ENCODE data around the gene CD86.

Gene CD86

DNA sequence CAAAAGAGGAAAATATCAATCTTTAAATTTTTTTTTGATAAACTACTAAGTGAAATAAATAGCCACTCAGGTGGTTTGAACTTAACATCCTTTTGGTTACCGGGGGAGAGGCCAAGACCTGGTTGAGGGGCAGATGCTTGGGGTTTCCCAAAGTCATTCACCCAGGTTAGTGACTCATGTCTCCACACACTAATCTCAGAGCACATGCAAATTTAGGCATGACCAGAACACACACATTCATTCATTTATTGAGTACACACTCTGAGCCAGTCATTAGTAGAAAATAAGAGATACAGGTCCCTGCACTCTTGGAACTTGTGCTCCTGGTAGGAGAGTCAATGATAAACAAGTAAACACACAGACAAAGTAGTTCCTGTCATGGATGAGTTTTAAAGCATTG, 40.4 kb upstream of the CD86 start:
- TF ChIP-seq, protein P1, sequence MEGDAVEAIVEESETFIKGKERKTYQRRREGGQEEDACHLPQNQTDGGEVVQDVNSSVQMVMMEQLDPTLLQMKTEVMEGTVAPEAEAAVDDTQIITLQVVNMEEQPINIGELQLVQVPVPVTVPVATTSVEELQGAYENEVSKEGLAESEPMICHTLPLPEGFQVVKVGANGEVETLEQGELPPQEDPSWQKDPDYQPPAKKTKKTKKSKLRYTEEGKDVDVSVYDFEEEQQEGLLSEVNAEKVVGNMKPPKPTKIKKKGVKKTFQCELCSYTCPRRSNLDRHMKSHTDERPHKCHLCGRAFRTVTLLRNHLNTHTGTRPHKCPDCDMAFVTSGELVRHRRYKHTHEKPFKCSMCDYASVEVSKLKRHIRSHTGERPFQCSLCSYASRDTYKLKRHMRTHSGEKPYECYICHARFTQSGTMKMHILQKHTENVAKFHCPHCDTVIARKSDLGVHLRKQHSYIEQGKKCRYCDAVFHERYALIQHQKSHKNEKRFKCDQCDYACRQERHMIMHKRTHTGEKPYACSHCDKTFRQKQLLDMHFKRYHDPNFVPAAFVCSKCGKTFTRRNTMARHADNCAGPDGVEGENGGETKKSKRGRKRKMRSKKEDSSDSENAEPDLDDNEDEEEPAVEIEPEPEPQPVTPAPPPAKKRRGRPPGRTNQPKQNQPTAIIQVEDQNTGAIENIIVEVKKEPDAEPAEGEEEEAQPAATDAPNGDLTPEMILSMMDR (IDR thresholded peaks at IDR 0.05; ENCODE audit: control insufficient read depth, extremely low read depth, insufficient read depth): no peak
- no peak for DNase-seq (ENCODE audit: low read depth)
- H3K4me3 ChIP-seq (ENCODE audit: low read depth, low read length): no peak overlapping the region

DNA sequence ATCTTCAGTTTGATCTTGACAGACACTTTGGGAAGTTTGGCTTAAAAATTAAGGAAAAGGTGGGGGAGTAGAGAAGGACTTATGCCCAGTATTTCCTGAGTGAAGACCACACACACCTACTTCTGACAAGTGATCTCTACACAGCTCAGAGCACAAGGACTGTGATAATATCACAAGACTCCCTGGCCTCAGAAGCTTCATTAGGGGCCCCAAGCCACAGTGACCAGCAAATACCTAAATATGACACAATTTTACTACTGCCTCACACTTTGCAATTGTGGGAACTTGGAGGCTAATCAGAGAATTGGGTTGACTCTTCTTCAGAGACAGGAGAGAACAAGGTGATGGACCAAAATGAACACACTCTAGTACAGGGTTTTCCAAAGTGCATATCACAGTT, 35.7 kb upstream of the CD86 start:
- DNase-seq (ENCODE audit: low read depth): no peak
- TF ChIP-seq, protein P1 (IDR thresholded peaks at IDR 0.05; ENCODE audit: control insufficient read depth, extremely low read depth, insufficient read depth): no peak
- no peak overlapping the region for H3K4me3 ChIP-seq (ENCODE audit: low read depth, low read length)

DNA sequence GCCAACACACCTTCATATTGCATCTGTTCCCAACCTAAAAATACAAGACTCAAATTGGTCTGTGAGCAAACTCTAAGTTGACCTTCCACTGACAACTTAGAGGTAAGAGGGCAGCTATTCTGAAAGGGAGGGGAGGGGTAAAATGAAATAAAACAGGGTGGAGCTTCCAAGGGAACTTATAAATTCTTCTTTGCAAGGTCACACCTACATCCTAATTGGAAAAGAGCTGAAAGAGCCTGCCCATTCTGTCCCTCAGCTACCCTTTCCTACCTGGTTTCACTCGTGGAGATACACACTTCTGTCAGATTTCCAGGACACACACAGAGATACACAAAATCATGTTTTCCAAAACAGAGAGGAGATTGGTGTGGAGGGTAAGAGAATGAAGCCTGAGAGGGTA, 34.1 kb upstream of the CD86 start:
- TF ChIP-seq, protein P1 (IDR thresholded peaks at IDR 0.05; ENCODE audit: control insufficient read depth, extremely low read depth, insufficient read depth): no peak
- H3K4me3 ChIP-seq (ENCODE audit: low read depth, low read length): no peak overlapping the region
- no peak for DNase-seq (ENCODE audit: low read depth)

DNA sequence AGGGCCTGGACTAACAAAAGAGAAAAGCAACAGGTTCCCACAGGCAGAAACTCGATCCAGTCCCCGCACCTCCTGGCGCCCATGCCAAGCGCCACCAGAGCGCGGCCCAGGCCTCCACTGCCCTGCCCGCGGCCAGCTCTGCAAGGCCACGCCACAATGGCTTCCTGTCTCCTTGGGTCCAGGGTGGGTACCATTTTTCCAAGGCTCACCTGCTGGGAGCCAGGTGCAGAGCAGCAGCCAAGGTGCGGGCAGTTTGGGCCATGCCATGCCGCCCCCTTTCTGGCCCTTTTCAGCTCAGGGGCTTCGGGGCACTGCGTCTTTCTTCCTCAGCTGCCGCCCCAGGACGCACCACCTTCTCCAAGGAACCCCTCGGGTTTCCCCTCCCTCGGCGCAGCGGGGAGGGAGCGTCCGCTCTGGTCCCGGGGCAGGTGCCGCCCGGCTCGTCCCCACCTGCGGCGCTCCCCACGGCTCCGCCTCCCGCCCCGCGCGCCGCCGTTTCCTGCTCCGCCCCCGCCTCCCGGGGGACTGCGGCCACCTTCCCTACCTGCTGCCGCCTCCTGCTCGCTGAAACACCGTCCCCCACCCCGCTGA, 33.3 kb upstream of the CD86 start, which contains the start of gene ILDR1:
ILDR1 (minus strand) TSS at position 437 of the 591 bp plus-strand sequence; CDS start at position 267, 170 bp downstream.
- no peak for DNase-seq (ENCODE audit: low read depth)

DNA sequence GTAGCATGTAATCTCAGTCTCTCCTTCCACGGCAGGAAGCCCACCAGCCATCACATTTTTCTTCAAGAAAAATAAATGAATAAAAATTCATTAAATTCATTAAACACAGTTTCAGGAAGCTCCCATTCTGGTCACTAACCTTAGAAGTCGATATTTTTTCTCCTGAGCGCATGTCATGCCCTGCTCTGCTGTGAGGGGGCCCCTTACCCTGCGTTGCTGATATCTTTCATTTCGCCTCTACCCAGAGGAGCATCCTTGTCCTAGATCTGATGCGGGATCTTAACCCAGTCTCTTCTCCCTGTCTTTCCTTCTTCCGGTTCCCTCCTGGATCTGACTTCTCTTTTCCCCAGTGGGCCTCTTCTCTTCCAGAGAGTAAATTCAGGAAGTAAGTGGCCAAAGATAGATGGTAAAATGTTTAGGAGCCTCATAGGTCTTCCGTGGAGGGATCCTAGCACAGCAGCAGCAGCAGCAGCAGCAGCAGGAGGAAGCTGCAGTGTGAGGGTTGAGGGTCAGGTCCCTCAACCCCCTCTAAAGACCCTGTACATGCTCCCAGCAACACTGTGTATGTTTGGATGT, 31.7 kb upstream of the CD86 start:
- no peak for DNase-seq (ENCODE audit: low read depth)
- H3K4me3 ChIP-seq (ENCODE audit: low read depth, low read length): no peak overlapping the region
- TF ChIP-seq, protein P1 (IDR thresholded peaks at IDR 0.05; ENCODE audit: control insufficient read depth, extremely low read depth, insufficient read depth): no peak

More for the DNA sequence above, 33.3 kb upstream of the CD86 start, which contains the start of gene ILDR1:
- H3K4me3 ChIP-seq (ENCODE audit: low read depth, low read length): no peak within 1 kb of the TSS
- TF ChIP-seq, protein P1 (IDR thresholded peaks at IDR 0.05; ENCODE audit: control insufficient read depth, extremely low read depth, insufficient read depth): no peak

DNA sequence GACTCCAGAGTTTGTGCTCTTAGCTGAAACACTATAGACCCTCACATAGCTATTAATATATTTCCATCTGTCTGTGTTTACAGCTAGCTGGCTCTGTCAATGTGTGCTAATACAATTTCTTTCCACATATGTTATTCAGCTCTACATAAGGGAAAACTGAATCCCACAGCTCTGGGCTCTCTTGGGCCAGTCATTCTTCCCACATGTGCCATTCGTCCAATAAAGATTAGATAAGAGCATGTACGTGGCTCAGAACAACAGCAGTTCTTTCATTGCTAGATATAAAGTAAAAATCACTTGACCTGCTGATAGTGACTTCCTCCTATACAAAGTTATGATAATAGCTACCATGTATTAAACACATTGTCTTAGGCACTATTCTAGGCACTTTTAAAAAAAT, 30.4 kb upstream of the CD86 start:
- DNase-seq (ENCODE audit: low read depth): no peak
- no peak overlapping the region for H3K4me3 ChIP-seq (ENCODE audit: low read depth, low read length)
- TF ChIP-seq, protein P1 (IDR thresholded peaks at IDR 0.05; ENCODE audit: control insufficient read depth, extremely low read depth, insufficient read depth): no peak

DNA sequence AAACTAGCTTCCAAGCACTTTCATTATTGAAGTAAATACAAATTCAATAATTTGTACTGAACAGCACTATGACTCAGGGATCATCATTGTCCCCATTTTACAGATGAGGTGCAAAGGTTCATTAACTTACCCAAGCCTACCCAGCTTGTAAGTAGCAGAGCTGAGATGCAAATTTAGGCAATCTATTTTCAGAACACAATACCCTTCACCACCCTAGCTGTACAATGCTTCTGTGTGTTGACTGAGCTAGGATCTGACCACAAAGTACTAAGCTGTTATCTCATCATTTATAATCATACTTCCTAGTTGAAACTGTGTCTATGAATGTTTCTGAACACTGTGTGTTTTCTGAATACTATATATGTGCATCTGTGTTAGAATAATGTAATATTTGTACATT, 29.9 kb upstream of the CD86 start:
- no peak for DNase-seq (ENCODE audit: low read depth)
- TF ChIP-seq, protein P1 (IDR thresholded peaks at IDR 0.05; ENCODE audit: control insufficient read depth, extremely low read depth, insufficient read depth): no peak
- no peak overlapping the region for H3K4me3 ChIP-seq (ENCODE audit: low read depth, low read length)
